HL-60/S4 (cell line): ENCODE measurements around the gene CMSS1.
"Not testable (repeated sequence)": the region's sequence is repeated elsewhere in the genome, so short reads cannot be mapped to it uniquely, and the experiment has no call there.

ENCODE experiments used
- in situ Hi-C: fragments of 300-500 bp; cut with MboI; formaldehyde crosslinking; loops from 2 replicates; pipeline ENCODE4 v1.14.3; 2022; ENCODE audit warnings: low sequenced_read_pairs

CMSS1 gene

GRCh38 chr3:100043271-100043670 lies 225.6 kb downstream of the CMSS1 start:
- in situ Hi-C loops: no loop called here

- in situ Hi-C loops: no loop called here
Measured at GRCh38 chr3:100044369-100044768, 226.7 kb downstream of the CMSS1 start.

- in situ Hi-C loops: no loop called here
Measured at GRCh38 chr3:100045696-100046095, 228.0 kb downstream of the CMSS1 start.

GRCh38 chr3:100046986-100047385 lies 229.3 kb downstream of the CMSS1 start:
- in situ Hi-C loops: no loop called here

GRCh38 chr3:100047455-100048141 lies 229.9 kb downstream of the CMSS1 start:
- in situ Hi-C loops: no loop called here

GRCh38 chr3:100048248-100048647 lies 230.6 kb downstream of the CMSS1 start:
- in situ Hi-C loops: no loop called here

GRCh38 chr3:100051513-100051912 lies 233.9 kb downstream of the CMSS1 start:
- in situ Hi-C loops: not testable (repeated sequence)

GRCh38 chr3:100053951-100054620 lies 236.4 kb downstream of the CMSS1 start:
- in situ Hi-C loops: no loop called here

- in situ Hi-C loops: no loop called here
Measured at GRCh38 chr3:100057716-100058575, 240.3 kb downstream of the CMSS1 start.

- in situ Hi-C loops: no loop called here
Measured at GRCh38 chr3:100059472-100059871, 241.8 kb downstream of the CMSS1 start.

GRCh38 chr3:100060685-100061484 lies 243.2 kb downstream of the CMSS1 start:
- in situ Hi-C loops: no loop called here

- in situ Hi-C loops: no loop called here
Measured at GRCh38 chr3:100062665-100063064, 245.0 kb downstream of the CMSS1 start.

GRCh38 chr3:100063929-100064461 lies 246.3 kb downstream of the CMSS1 start:
- in situ Hi-C loops: no loop called here

- in situ Hi-C loops: no loop called here
Measured at GRCh38 chr3:100067589-100067988, 249.9 kb downstream of the CMSS1 start.

- in situ Hi-C loops: no loop called here
Measured at GRCh38 chr3:100068826-100069225, 251.2 kb downstream of the CMSS1 start.

GRCh38 chr3:100069472-100069871 lies 251.8 kb downstream of the CMSS1 start:
- in situ Hi-C loops: no loop called here

GRCh38 chr3:100072326-100073048 lies 254.8 kb downstream of the CMSS1 start:
- in situ Hi-C loops: loop anchor here (5.0 to 10.0 kb wide), 2 partner anchors 180 to 228 kb away; no protein-coding TSS in a partner anchor

GRCh38 chr3:100073049-100073713 lies 255.5 kb downstream of the CMSS1 start:
- in situ Hi-C loops: loop anchor here (5.0 to 10.0 kb wide), 2 partner anchors 179 to 228 kb away; no protein-coding TSS in a partner anchor

GRCh38 chr3:100073714-100074307 lies 256.1 kb downstream of the CMSS1 start:
- in situ Hi-C loops: loop anchor here (5.0 to 10.0 kb wide), 2 partner anchors 178 to 229 kb away; no protein-coding TSS in a partner anchor
